SU-DHL-6 (cell line): ENCODE data around the gene COL1A2.

Experiments used
- H2AFZ ChIP-seq: fragments of 200-600 bp; sonication (generic); 2 replicates; pipeline ENCODE4 v1.6.1; 2014; ENCODE audit warnings: low read depth, mild to moderate bottlenecking, moderate library complexity, mixed read lengths, antibody characterized with exemption, low read length; ENCODE audit not compliant: severe bottlenecking
- H3F3A ChIP-seq: fragments of 200-600 bp; shearing (Covaris generic); 2 replicates; pipeline ENCODE4 v1.6.0; 2016; ENCODE audit warnings: antibody characterized with exemption, mild to moderate bottlenecking; ENCODE audit not compliant: insufficient read depth
- H3K27ac ChIP-seq: fragments of 200-600 bp; sonication (generic); 2 replicates; pipeline ENCODE4 v1.5.1; 2016; ENCODE audit warnings: low read depth, mild to moderate bottlenecking, low read length, moderate library complexity, mixed read lengths
- H3K27me3 ChIP-seq: fragments of 200-600 bp; sonication (generic), shearing (Covaris generic); 2 replicates; pipeline ENCODE4 v1.6.0; 2014; ENCODE audit warnings: mild to moderate bottlenecking, low read length
- H3K36me3 ChIP-seq: fragments of 200-600 bp; sonication (generic); 2 replicates; pipeline ENCODE4 v1.6.1; 2014; ENCODE audit warnings: mild to moderate bottlenecking, low read length, mixed read lengths
- H3K4me2 ChIP-seq: fragments of 300-600, 200-600 bp; shearing (Covaris generic), sonication (generic); 2 replicates; pipeline ENCODE4 v1.6.0; 2014; ENCODE audit warnings: low read length, low read depth, mild to moderate bottlenecking; ENCODE audit not compliant: poor library complexity, severe bottlenecking
- H3K4me3 ChIP-seq: fragments of 200-600 bp; sonication (generic); 2 replicates; pipeline ENCODE4 v1.5.1; 2014; ENCODE audit warnings: antibody characterized with exemption, low read length, mild to moderate bottlenecking, mixed read lengths; ENCODE audit not compliant: insufficient read depth, poor library complexity, severe bottlenecking
- H3K79me2 ChIP-seq: fragments of 200-600 bp; sonication (generic); 2 replicates; pipeline ENCODE4 v1.6.1; 2014; ENCODE audit warnings: mild to moderate bottlenecking, low read length, moderate library complexity; ENCODE audit not compliant: insufficient read depth
- H3K9ac ChIP-seq: fragments of 200-600 bp; sonication (generic); 2 replicates; pipeline ENCODE4 v1.7.0; 2014; ENCODE audit warnings: mild to moderate bottlenecking, low read length
- H3K9me2 ChIP-seq: fragments of 200-600 bp; sonication (generic); replicated peaks from 2 replicates; pipeline ENCODE4 v1.6.1; 2014; ENCODE audit warnings: low read length; ENCODE audit not compliant: insufficient read depth
- H3K9me3 ChIP-seq: fragments of 200-600 bp; sonication (generic); 2 replicates; pipeline ENCODE4 v1.6.1; 2014; ENCODE audit warnings: low read length, mixed read lengths; ENCODE audit not compliant: insufficient read depth
- H4K20me1 ChIP-seq: fragments of 200-600 bp; sonication (generic); 2 replicates; pipeline ENCODE4 v1.6.1; 2014; ENCODE audit warnings: low read depth, mild to moderate bottlenecking, antibody characterized with exemption, low read length, moderate library complexity, mixed read lengths
- EZH2phosphoT487 ChIP-seq: fragments of 200-600 bp; sonication (generic), shearing (Covaris generic); conservative IDR thresholded peaks from 2 replicates; pipeline ENCODE4 v1.6.1; 2018; ENCODE audit warnings: mild to moderate bottlenecking, antibody characterized with exemption, low read length, moderate library complexity, mixed read lengths
- TF ChIP-seq, protein P1 (sequence below): fragments of 200-600 bp; sonication (generic); IDR thresholded peaks from one replicate; pipeline ENCODE4 v1.5.1; 2017; ENCODE audit warnings: antibody characterized with exemption, mild to moderate bottlenecking, low read length, moderate library complexity; ENCODE audit not compliant: insufficient read depth, poor library complexity, severe bottlenecking

The COL1A2 gene

DNA sequence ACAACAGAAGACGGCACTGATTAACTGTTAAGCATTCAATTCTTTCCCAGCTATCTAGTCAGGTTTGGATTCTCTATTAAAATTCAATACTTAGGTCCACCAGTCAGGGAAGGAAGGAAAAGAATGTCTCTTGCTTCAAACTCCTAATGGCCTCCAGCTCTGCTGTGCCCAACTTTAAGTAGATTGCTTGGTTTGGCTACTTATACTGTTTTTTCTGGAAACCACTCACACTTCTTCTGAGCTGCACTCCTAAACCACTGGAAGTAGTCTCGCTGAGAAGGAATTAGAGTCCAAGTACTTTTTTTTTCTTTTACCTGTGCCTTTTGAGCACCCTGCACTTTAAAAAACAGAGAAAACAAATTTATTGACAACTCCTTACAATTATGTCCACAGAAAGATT lies 26.7 kb upstream of the COL1A2 start:
- H2AFZ ChIP-seq = no peak overlapping the region
- no peaks in the 10 kb centered on the region for H3K9me2 ChIP-seq
- H3K9me3 ChIP-seq = no peaks in the 10 kb centered on the region
- H3K4me2 ChIP-seq = no peak overlapping the region
- TF ChIP-seq, protein P1, sequence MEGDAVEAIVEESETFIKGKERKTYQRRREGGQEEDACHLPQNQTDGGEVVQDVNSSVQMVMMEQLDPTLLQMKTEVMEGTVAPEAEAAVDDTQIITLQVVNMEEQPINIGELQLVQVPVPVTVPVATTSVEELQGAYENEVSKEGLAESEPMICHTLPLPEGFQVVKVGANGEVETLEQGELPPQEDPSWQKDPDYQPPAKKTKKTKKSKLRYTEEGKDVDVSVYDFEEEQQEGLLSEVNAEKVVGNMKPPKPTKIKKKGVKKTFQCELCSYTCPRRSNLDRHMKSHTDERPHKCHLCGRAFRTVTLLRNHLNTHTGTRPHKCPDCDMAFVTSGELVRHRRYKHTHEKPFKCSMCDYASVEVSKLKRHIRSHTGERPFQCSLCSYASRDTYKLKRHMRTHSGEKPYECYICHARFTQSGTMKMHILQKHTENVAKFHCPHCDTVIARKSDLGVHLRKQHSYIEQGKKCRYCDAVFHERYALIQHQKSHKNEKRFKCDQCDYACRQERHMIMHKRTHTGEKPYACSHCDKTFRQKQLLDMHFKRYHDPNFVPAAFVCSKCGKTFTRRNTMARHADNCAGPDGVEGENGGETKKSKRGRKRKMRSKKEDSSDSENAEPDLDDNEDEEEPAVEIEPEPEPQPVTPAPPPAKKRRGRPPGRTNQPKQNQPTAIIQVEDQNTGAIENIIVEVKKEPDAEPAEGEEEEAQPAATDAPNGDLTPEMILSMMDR = no peak
- no peak for TF ChIP-seq EZH2phosphoT487
- no peaks in the 10 kb centered on the region for H3K27me3 ChIP-seq
- H3K36me3 ChIP-seq = no peaks in the 10 kb centered on the region
- no peak overlapping the region for H3K4me3 ChIP-seq
- no peaks in the 10 kb centered on the region for H4K20me1 ChIP-seq
- no peaks in the 10 kb centered on the region for H3K79me2 ChIP-seq
- no peaks in the 10 kb centered on the region for H3F3A ChIP-seq
- H3K27ac ChIP-seq = no peak overlapping the region
- H3K9ac ChIP-seq = no peak overlapping the region

DNA sequence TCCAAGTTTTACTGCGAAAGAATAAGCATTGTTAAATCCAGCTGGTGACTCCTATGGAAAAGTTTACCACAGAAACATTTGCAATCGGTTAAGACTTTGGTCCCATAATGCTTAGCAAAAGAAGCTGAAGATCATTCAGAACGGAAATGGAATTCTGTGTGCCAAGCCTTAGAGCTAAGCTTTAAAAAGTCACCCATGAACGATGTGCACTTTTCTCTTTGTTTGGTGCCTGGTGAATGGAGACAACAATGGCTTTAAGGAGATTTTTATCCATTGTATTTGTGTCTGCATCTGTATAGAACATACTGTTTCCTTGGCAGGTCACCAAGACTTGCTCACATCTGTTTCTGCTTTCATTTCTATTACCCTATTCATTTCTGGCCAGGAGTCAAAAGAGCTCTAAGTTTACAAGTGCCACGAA lies 26.3 kb upstream of the COL1A2 start:
- Histone ChIP-seq H3K9me3 (no peaks in the 10 kb centered on the region), H3K27ac (no peak overlapping the region), H3F3A (no peaks in the 10 kb centered on the region), H3K4me2 (no peak overlapping the region), H2AFZ (no peak overlapping the region), H3K9ac (no peak overlapping the region), H3K4me3 (no peak overlapping the region), H3K27me3 (no peaks in the 10 kb centered on the region), H3K79me2 (no peaks in the 10 kb centered on the region), H3K36me3 (no peaks in the 10 kb centered on the region), H4K20me1 (no peaks in the 10 kb centered on the region), H3K9me2 (no peaks in the 10 kb centered on the region)
- TF ChIP-seq, protein P1 = no peak
- TF ChIP-seq EZH2phosphoT487 = no peak

DNA sequence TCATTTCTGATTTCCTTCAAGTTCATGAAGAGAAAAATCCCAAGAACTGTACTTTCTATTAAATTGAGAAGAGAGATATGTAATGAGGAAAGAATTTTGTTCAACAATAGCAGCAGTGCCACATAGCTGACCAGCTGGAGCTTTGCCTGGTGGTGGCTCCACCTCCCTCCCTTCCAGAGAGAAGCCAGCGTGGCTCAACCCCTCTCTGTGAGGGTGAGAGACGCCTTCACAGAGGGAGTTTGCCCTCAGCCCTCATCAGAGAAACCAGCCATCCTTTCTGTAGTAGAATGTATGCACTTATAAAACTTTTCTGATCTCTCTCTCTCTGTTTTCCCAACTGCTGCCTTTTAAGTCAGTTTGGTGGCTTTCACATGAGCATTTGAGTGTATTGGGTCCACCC lies 20.5 kb upstream of the COL1A2 start:
- H3K27ac ChIP-seq = no peak overlapping the region
- H3K9ac ChIP-seq = no peak overlapping the region
- no peak overlapping the region for H3K4me3 ChIP-seq
- no peaks in the 10 kb centered on the region for H3K36me3 ChIP-seq
- H3F3A ChIP-seq = no peaks in the 10 kb centered on the region
- H3K9me2 ChIP-seq = no peaks in the 10 kb centered on the region
- no peak overlapping the region for H2AFZ ChIP-seq
- TF ChIP-seq, protein P1 = no peak
- TF ChIP-seq EZH2phosphoT487 = no peak
- no peaks in the 10 kb centered on the region for H3K9me3 ChIP-seq
- H4K20me1 ChIP-seq = no peaks in the 10 kb centered on the region
- H3K27me3 ChIP-seq = no peaks in the 10 kb centered on the region
- H3K79me2 ChIP-seq = no peaks in the 10 kb centered on the region
- no peak overlapping the region for H3K4me2 ChIP-seq
